ENCODE measurements around the gene THSD4.
A peak's percentile ranks its signal among the peaks of the same experiment; 100 is the strongest.

Gene THSD4

GRCh38 chr15:71815301-71815700 lies 700.0 kb downstream of the THSD4 start:
- H3K36me3 ChIP-seq (ENCODE audit: insufficient read depth, insufficient read length, low read length): no peaks in the 10 kb centered on the region
- H3K4me3 ChIP-seq (ENCODE audit: insufficient read length, low read depth): no peak overlapping the region
- TF ChIP-seq SUZ12 (IDR thresholded peaks at IDR 0.05; ENCODE audit: extremely low read depth, insufficient read depth, insufficient read length) (no peak), ZNF274 (IDR thresholded peaks at IDR 0.05; ENCODE audit: low read depth, low read length) (no peak), YY1 (IDR thresholded peaks at IDR 0.05; ENCODE audit: insufficient read depth, insufficient read length) (no peak)
- no peak for DNase-seq (ENCODE audit: low read depth, low spot score)
- peaks cover 10% of the 10 kb centered on the region for H3K9me3 ChIP-seq (ENCODE audit: insufficient read depth, low read length)
- H3K27me3 ChIP-seq (ENCODE audit: insufficient read depth, insufficient read length): no peaks in the 10 kb centered on the region
- no peak overlapping the region for H3K9ac ChIP-seq (ENCODE audit: insufficient read length, low read depth)
- peaks cover 4% of the 10 kb centered on the region for H3K4me1 ChIP-seq (ENCODE audit: insufficient read depth, insufficient read length)

- peaks cover 30% of the 10 kb centered on the region for H3K9me3 ChIP-seq (ENCODE audit: insufficient read depth, low read length)
- H3K4me1 ChIP-seq (ENCODE audit: insufficient read depth, insufficient read length): no peaks in the 10 kb centered on the region
- no peak for TF ChIP-seq YY1 (IDR thresholded peaks at IDR 0.05; ENCODE audit: insufficient read depth, insufficient read length)
- no peak for TF ChIP-seq SUZ12 (IDR thresholded peaks at IDR 0.05; ENCODE audit: extremely low read depth, insufficient read depth, insufficient read length)
- TF ChIP-seq ZNF274 (IDR thresholded peaks at IDR 0.05; ENCODE audit: low read depth, low read length): no peak
- no peaks in the 10 kb centered on the region for H3K36me3 ChIP-seq (ENCODE audit: insufficient read depth, insufficient read length, low read length)
- H3K9ac ChIP-seq (ENCODE audit: insufficient read length, low read depth): no peak overlapping the region
- no peak overlapping the region for H3K4me3 ChIP-seq (ENCODE audit: insufficient read length, low read depth)
- DNase-seq (ENCODE audit: low read depth, low spot score): no peak
- no peaks in the 10 kb centered on the region for H3K27me3 ChIP-seq (ENCODE audit: insufficient read depth, insufficient read length)
Observed at GRCh38 chr15:71817351-71817750, 702.1 kb downstream of the THSD4 start.

DNA sequence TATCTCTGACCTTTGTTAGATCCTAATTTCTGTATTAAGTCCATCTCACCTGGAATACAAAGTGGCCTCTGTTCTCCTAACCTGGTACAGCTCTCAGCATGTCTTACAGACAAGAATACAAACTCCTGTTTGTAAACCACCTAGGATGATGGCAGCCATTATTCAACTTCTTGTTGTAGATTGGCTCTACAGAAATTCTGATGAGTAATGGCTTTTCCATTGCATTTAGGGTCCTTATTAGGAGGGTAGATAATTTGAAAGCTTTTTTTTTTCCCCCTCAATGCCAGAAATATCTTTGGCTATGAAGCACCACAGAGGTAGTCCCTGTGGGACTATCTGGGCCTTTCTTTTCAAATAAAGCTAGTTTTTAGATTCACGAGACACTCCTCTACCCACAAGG lies 704.9 kb downstream of the THSD4 start:
- TF ChIP-seq SUZ12 (IDR thresholded peaks at IDR 0.05; ENCODE audit: extremely low read depth, insufficient read depth, insufficient read length) (no peak), ZNF274 (IDR thresholded peaks at IDR 0.05; ENCODE audit: low read depth, low read length) (no peak), YY1 (IDR thresholded peaks at IDR 0.05; ENCODE audit: insufficient read depth, insufficient read length) (no peak)
- no peaks in the 10 kb centered on the region for H3K4me1 ChIP-seq (ENCODE audit: insufficient read depth, insufficient read length)
- no peaks in the 10 kb centered on the region for H3K27me3 ChIP-seq (ENCODE audit: insufficient read depth, insufficient read length)
- no peak overlapping the region for H3K4me3 ChIP-seq (ENCODE audit: insufficient read length, low read depth)
- H3K9ac ChIP-seq (ENCODE audit: insufficient read length, low read depth): no peak overlapping the region
- H3K36me3 ChIP-seq (ENCODE audit: insufficient read depth, insufficient read length, low read length): no peaks in the 10 kb centered on the region
- peaks cover 50% of the 10 kb centered on the region for H3K9me3 ChIP-seq (ENCODE audit: insufficient read depth, low read length)
- DNase-seq (ENCODE audit: low read depth, low spot score): no peak

DNA sequence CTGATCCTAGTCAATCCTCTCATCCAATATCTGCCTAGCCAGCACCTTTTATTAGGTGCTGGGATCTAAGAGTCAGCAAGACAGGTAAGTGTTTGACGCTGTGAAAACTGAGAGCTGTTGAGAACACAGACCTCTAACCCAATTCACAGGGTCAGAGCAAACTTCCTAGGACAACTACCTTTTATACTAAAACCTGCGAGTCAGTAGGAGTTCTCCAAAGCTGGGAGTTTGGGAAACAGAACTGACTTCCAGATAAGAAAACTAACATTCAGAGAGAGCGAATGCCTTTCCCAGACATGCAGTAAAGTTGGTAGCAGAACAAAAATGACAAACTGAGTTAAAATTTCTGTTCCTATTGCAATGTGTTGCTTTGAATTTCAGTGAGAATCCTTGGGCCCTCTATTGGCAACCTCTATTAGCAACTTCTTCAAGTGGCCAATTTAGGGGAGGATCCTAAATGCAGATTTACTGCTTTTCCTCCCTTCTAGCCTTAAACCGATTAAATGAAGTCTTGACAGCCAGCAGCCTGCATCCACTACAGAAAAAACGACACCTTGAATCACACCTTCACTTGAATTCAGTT lies 706.4 kb downstream of the THSD4 start:
- Histone ChIP-seq H3K9me3 (ENCODE audit: insufficient read depth, low read length) (peaks cover 50% of the 10 kb centered on the region), H3K27me3 (ENCODE audit: insufficient read depth, insufficient read length) (no peaks in the 10 kb centered on the region), H3K4me1 (ENCODE audit: insufficient read depth, insufficient read length) (no peaks in the 10 kb centered on the region), H3K36me3 (ENCODE audit: insufficient read depth, insufficient read length, low read length) (peaks cover 7% of the 10 kb centered on the region), H3K9ac (ENCODE audit: insufficient read length, low read depth) (no peak overlapping the region), H3K4me3 (ENCODE audit: insufficient read length, low read depth) (no peak overlapping the region)
- DNase-seq (ENCODE audit: low read depth, low spot score): no peak
- TF ChIP-seq ZNF274 (IDR thresholded peaks at IDR 0.05; ENCODE audit: low read depth, low read length): peak; percentile 90
- TF ChIP-seq SUZ12 (IDR thresholded peaks at IDR 0.05; ENCODE audit: extremely low read depth, insufficient read depth, insufficient read length): no peak

- peaks cover 50% of the 10 kb centered on the region for H3K9me3 ChIP-seq (ENCODE audit: insufficient read depth, low read length)
- DNase-seq (ENCODE audit: low read depth, low spot score): no peak
Observed at GRCh38 chr15:71822890-71823630, 707.8 kb downstream of the THSD4 start.

GRCh38 chr15:71823801-71824200 lies 708.5 kb downstream of the THSD4 start:
- DNase-seq (ENCODE audit: low read depth, low spot score): no peak
- peaks cover 50% of the 10 kb centered on the region for H3K9me3 ChIP-seq (ENCODE audit: insufficient read depth, low read length)
- no peaks in the 10 kb centered on the region for H3K27me3 ChIP-seq (ENCODE audit: insufficient read depth, insufficient read length)
- H3K9ac ChIP-seq (ENCODE audit: insufficient read length, low read depth): no peak overlapping the region
- H3K4me3 ChIP-seq (ENCODE audit: insufficient read length, low read depth): no peak overlapping the region
- no peaks in the 10 kb centered on the region for H3K4me1 ChIP-seq (ENCODE audit: insufficient read depth, insufficient read length)
- TF ChIP-seq ZNF274 (IDR thresholded peaks at IDR 0.05; ENCODE audit: low read depth, low read length): no peak
- H3K36me3 ChIP-seq (ENCODE audit: insufficient read depth, insufficient read length, low read length): peaks cover 18% of the 10 kb centered on the region

More at GRCh38 chr15:71822890-71823630, 707.8 kb downstream of the THSD4 start:
- H3K27me3 ChIP-seq (ENCODE audit: insufficient read depth, insufficient read length): no peaks in the 10 kb centered on the region
- H3K9ac ChIP-seq (ENCODE audit: insufficient read length, low read depth): no peak overlapping the region
- H3K4me3 ChIP-seq (ENCODE audit: insufficient read length, low read depth): no peak overlapping the region
- H3K4me1 ChIP-seq (ENCODE audit: insufficient read depth, insufficient read length): no peaks in the 10 kb centered on the region
- H3K36me3 ChIP-seq (ENCODE audit: insufficient read depth, insufficient read length, low read length): peaks cover 18% of the 10 kb centered on the region
- TF ChIP-seq ZNF274 (IDR thresholded peaks at IDR 0.05; ENCODE audit: low read depth, low read length) (no peak), YY1 (IDR thresholded peaks at IDR 0.05; ENCODE audit: insufficient read depth, insufficient read length) (no peak), SUZ12 (IDR thresholded peaks at IDR 0.05; ENCODE audit: extremely low read depth, insufficient read depth, insufficient read length) (no peak)

GRCh38 chr15:71825021-71825730 lies 709.9 kb downstream of the THSD4 start:
- no peak for DNase-seq (ENCODE audit: low read depth, low spot score)
- no peaks in the 10 kb centered on the region for H3K27me3 ChIP-seq (ENCODE audit: insufficient read depth, insufficient read length)
- no peak overlapping the region for H3K9ac ChIP-seq (ENCODE audit: insufficient read length, low read depth)
- H3K36me3 ChIP-seq (ENCODE audit: insufficient read depth, insufficient read length, low read length): peaks cover 22% of the 10 kb centered on the region
- peaks cover 41% of the 10 kb centered on the region for H3K9me3 ChIP-seq (ENCODE audit: insufficient read depth, low read length)
- TF ChIP-seq ZNF274 (IDR thresholded peaks at IDR 0.05; ENCODE audit: low read depth, low read length) (no peak), SUZ12 (IDR thresholded peaks at IDR 0.05; ENCODE audit: extremely low read depth, insufficient read depth, insufficient read length) (no peak), YY1 (IDR thresholded peaks at IDR 0.05; ENCODE audit: insufficient read depth, insufficient read length) (no peak)
- H3K4me1 ChIP-seq (ENCODE audit: insufficient read depth, insufficient read length): no peaks in the 10 kb centered on the region
- no peak overlapping the region for H3K4me3 ChIP-seq (ENCODE audit: insufficient read length, low read depth)

All from NT2/D1 (cell line).